Measurements from ENCODE around the gene CDKN2D.

GRCh38 chr19:10603084-10603872 is 34.5 kb upstream of the CDKN2D start:
- TF ChIP-seq POLR2A (IDR thresholded peaks at IDR 0.05; ENCODE audit: low read depth, low read length) (peak; percentile 59; the same call in 1 of the 2 replicates), TAF1 (IDR thresholded peaks at IDR 0.05; ENCODE audit: borderline replicate concordance, low read depth, low read length) (no peak), POLR2AphosphoS5 (IDR thresholded peaks at IDR 0.05; ENCODE audit: low read depth, low read length) (0 out of 2 replicates have a peak, but pooled peaks have one; percentile 16)
